Myocyte (in vitro differentiated cells): ENCODE results near the gene CHPT1. TPM values are rescaled to one million over a fixed set of nuclear protein-coding genes. Genes with fewer than 3 reads are reported as not detected.
A peak's percentile ranks its signal among the peaks of the same experiment; 100 is the strongest.
"Not testable (repeated sequence)": the region's sequence is repeated elsewhere in the genome, so short reads cannot be mapped to it uniquely, and the experiment has no call there.

ENCODE experiments used
- DNase-seq: peaks from one replicate; pipeline ENCODE4 v3.0.0-alpha.2; 2012; ENCODE audit warnings: low read depth
- total RNA-seq: library from RNA; depleted of rRNA; stranded (reverse); fragments of >200 nt; gene quantifications from 2 replicates; pipeline ENCODE4 v1.2.3, GENCODE V29; 2014

Gene CHPT1
- total RNA-seq, 1 donor from 2014 or later: 78.5 TPM

DNA sequence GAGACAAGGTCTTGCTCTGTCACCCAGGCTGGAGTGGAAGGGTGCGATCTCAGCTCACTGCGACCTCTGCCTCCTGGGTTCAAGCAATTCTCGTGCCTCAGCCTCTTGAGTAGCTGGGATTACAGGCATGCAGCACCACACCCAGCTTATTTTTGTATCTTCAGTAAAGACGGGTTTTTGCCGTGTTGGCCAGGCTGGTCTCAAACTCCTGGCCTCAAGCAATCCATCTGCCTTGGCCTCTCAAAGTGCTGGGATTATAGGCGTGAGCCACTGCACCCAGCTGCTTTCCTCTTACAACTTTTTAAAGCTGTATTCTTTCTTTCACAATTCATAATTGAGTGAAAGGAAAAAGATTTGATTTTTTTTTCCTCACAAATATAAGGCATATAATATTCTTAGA is 15.8 kb upstream of the CHPT1 start:
- DNase-seq: not testable (repeated sequence)

DNA sequence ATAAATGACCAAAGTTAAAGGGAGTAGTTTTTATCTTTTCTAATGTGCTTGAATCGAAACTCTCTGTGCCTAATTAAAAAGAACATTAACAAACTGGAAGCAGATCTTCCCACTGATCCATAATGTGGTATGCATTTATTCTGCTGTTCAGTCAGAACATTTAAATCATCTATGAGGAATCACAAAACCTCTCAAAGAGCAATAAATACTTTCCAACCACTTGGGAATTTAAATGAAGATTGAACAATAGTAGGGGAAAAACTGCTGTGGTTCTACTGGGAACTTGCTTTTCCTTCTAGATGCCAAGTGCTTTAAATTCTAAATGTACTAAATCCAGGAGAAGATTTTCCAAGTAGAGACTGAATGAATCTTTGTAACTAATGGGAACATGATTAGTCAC is 12.3 kb upstream of the CHPT1 start:
- DNase-seq: no peak

DNA sequence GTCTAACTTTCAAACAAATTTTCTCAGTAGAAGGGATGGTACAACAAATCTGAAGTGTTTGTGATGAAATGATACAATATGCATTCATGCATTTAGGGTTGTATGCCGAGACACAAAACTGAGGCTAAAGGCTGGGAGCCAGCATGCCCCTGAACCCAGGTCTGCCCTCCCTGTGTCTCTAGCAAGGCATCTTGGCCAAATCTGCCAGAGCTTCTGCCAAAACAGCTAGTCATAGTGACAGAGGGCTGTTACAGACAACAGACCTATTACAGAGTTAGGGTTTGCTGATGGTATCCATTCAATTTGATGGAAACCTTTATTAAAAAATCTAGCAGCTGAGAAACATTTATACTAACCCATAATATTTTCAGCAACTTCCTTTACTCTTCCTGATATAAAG is 11.3 kb upstream of the CHPT1 start:
- no peak for DNase-seq

DNA sequence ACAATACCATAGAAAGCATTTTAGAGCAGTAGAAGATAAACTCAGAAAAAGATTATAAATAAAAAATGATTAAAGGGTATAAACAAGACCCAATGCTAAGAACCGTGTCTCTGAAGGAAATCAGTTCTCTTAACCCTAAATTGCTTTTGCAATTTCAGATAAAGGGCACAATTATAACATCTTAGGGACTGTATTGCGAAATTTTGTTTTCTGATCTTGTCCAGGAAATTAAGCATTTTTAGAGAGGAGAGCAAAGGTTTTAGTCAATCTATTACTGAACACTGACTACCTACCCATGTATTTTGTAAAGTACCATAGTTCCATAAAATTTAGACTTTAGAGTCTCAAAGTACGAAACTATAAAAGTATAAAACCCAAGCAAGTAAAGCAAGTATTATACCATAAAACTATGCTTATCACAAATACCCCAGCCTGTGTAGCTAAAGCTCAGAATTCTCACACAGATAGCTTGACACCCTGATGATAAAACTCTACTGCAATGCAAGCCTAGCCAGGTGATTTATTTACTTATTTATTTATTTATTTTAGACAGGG is 6.8 kb upstream of the CHPT1 start:
- DNase-seq: no peak

DNA sequence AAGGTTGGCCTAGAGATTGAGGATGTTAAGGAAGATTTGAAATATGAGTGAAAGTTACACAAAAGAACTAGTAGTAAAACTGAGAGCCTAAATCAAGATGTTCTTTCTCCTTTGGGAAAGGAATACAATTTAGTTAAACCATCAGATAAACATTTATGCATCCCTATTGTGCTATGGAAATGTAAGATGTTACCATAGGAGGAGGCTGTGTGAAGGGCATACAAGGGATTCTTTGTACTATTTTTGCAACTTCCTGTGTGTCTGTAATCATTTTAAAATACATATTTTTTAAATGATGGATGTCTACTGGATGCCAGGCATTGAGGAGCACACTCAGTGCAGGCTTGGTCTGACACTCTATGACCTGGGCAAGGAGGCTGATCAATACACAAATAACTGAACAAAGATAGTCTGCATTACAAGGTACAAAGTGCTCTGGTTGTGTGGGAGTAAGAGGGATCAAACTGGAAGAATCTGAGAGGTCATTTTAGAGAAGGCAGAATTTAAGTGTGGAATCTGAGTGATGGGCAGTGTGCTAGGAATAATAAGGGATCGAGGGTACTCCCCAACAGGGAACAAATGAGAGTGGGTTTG is 5.8 kb upstream of the CHPT1 start:
- DNase-seq: no peak

DNA sequence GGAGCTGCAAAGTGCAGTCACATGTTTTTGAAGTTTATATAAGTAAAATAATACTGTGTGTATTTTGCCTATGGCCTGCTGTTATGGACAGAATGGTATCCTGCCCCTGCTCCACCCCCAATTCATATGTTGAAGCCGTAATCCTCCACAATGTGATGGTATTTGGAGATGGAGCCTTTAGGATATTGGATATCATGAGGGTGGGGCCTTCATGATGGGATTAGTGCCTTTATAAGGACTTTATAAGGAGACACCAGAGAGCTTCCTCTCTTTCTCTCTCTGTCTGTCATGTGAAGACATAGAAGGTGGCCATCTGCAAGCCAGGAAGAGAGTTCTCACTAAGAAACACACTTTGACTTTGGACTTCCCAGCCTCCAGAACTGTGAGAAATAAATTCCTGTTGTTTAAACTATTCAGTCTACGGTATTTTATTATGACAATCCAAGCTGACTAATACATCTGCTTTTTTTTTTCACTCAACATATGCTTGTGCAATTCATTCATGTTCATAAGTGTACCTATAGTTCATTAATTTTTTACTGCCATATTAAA is 3.1 kb upstream of the CHPT1 start:
- no peak for DNase-seq

DNA sequence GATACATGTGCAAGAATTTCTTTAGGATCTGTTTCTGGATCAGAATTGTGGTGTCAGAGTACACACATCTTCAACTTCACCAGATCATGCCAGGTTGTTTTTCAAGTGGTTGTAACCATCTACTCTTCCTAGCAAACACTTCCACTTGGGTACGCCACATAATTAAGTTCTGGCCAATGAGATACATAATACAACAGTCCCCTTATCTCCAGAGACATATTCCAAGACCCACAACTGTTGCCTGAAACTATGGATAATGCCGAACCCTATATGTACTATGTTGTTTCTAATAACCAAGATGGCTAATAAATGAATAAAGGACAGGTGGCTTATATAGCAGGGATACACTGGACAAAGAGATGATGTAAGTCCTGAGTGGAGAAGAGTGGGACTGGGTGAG is 2.5 kb upstream of the CHPT1 start:
- no peak for DNase-seq

DNA sequence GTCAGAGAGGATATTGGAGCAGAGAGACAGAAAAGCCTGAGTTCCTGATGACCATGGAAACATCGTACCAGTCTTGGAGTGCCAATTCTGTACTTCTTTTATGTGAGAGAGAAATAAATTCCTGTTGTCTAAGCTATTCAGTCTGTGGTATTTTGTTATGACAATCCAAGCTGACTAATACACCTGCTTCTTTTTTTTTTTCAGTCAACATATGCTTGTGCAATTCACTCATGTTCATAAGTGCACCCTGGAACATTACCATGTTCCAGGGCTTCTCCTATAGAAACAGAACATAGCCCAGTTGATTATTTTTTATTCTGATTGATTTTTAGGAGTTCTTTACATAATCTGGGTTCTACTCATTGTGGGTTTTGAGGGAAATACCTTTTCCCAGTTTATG is 1.7 kb upstream of the CHPT1 start:
- no peak for DNase-seq

DNA sequence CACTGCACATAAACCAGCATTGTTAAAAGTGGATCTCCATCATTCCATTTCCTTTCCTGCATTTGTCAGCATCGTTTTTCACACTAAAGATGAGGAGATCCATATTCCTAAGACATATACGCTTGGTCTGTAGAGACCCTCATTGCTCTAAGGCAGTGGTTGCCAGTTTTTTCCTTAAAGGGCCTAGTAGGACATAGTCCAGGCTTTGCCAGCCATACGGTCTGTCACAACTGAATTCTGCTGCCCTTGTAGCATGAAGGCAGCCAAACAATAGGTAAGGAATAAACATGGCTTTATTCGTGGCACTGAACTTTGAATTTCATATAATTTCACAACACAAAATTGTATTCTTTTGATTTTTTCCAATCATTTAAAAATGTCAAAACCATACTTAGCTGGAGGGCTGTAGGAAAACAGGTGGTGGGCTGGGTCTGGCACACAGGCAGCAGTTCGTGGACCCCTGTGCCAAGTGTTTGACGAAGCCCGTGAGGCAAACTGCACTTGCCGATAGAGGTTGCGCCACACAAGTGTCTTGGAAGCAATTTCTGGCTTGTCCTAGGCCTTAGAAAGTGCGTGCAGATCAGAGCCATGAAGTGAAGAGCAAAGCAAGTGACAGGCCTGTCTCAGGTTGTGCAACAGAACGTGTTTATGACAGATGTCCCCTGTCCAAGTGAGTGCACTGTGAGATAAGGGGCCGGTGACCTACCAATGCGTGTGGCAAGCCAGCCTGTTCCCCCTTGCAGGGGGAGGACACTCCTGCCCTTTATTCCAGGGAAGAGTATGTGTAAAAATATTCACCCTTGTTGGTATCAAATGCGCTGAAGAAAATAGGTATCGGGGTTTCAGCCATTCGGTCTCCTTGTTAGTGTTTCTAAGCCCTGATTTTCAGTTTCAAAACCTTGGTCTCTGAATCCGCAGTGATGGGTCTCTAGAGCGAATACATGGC is 916 bp upstream of the CHPT1 start:
- DNase-seq: no peak

DNA sequence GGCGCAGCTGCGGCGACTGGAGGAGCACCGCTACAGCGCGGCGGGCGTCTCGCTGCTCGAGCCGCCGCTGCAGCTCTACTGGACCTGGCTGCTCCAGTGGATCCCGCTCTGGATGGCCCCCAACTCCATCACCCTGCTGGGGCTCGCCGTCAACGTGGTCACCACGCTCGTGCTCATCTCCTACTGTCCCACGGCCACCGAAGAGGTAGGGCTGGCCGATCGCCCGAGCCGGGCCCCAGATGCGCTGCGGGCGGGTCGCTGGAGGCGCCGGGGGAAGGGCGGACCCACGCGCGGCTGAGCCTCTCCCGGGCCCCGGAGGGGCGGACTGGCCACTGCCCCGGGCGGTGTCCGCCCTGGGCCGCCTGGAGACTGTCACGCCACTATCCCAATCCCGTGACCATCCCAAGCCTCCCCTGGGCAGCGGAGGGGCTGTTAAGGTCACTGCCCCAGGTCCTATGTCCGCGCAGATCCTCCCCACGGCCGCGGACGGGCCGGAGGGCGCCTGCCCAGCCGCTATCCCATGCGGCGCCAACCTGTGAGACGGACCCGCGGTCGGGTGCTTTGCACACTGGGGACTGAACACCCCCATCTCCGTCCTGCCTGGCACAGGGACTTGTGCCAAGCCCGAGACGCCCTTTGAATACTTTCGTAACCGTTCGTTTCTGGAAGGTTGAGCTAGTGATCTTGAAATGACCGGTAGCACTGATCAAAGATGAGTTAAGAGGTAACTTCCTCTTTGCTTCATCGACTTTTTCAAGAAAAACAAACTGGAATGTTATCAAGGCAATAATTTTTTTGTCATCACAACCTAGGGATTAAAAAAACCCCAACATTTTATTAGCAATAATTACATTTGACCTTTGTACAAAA is 725 bp downstream of the CHPT1 start:
- peak; percentile 56 for DNase-seq

DNA sequence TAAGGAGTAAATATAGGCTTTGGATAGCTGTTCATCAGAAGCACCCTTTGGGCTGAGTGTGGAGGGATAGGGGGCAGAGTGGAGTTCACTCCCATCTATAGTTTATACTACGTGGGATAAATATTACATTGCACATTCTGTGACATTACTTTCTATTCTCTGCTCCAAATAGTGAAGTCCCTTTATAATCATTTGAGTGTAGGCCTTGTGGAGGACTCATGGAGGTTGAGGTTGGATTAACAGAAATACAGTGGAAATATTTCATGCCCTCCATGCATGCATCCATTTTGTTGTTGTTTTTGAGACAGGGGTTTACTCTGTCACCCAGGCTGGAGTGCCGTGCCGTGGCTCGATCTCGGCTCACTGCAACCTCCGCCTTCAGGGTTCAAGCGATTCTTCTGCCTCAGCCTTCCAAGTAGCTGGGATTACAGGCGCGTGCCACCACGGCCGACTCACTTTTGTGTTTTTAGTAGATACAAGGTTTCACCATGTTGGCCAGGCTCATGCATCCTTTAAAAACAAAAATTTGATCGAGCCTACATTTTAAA is 1.4 kb downstream of the CHPT1 start:
- DNase-seq: peak; percentile 18

DNA sequence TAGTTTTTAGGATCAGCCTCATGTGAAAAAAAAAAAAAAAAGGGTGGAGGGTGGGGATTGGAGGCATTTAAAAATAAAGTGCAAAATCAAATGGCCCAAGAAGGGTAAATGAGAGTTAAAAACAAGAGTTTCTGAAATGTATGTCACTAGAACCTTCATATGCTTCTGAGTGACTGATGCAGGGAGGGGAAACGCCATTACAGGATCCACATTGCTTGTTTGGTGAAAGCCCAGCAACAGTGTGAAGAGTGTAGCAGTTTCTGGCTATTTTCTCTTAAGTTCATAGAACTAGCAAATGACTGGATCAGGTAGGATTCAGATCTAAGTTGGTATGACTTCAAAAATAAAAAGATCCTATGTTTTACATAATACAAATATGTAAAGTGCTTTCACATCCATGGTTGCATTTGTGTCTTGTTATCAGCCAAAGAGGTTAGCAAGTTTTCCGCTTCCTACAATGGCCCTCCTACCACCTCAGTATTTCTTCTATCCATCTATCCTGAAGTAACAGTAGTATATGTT is 2.9 kb downstream of the CHPT1 start:
- no peak for DNase-seq

DNA sequence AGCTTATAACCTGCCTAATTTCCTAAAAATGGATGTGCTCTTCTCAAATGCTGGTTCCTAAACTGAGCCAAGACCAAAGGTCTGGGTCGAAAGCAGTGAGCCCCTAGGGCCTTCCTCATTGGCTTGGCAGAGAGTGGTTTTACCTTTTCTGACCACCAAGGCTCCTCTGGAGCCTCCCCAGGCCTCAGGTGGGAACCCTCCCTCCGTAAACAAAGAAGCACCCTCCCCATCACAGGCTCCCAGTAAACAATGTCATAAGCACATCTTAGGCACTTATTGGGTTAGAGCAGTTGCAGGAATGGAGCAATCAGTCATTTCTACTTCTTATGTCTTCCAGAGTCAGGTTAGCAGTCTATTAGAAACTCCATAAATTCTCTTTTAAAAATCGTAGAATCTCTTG is 6.0 kb downstream of the CHPT1 start:
- DNase-seq: no peak

DNA sequence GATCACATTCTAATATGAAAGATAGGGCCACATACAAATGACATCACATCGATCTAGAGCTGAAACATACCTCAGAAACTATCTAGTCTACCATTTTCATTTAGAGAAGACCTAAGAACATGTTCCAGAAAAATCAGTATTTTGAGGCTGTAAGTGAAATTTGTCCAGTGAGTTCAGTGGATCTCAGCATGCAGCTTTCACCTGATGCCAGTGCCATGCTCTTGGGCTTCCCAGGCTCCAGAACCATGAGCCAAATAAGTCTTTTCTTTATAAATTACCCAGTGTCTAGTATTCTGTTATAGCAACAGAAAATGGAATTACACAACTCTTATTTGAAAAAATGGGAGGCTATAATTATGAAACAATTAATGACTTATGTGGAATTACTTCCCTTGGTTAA is 9.0 kb downstream of the CHPT1 start:
- no peak for DNase-seq

DNA sequence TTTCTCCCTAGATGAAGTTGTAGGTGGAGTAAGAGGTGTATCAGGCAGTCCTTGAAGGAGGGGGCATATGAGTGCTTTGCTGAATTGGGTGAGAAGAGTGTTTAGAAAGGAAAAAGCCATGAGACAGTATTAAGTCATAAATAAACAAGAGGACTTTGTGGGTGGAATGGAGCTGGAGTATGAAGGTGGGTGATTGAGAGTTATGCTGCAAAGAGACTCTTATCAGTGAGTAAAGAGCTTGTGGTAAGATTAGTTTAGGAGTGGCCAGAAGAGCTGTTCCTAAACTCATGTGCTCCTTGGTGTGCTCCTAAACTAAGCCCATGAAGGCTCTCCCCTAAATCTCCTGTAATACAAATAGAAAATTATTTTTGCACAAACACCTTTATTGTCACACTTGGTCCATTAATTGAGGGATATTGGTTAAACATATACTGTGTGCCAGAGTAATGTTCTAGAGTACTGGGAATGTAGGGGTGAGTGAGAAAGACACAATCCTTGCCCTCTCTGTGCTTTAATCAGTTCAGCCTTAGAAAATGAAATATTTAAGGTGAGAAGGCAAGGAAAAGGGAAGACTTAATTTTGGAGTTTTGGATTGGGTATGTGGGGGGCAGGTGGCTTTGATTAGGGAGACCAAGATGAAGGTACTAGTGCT is 9.8 kb downstream of the CHPT1 start:
- DNase-seq: no peak

DNA sequence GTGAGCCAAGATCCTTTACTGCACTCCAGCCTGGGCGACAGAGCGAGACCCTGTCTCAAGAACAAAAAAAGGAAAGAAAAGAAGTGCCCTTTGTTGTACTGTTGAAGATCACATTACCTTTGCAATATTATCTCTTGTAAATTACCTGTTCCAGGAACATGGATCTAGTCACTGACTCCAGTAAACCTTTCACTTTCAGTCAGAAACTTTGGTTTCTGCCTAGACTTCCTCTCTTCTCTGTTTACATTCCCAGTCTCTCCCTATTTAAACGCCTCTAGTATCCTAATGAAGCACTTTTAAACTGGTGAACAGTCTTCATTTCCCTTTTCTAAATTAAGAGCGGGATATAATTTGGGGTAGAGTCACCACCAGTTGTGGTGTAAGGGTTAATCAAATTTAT is 12.8 kb downstream of the CHPT1 start:
- DNase-seq: no peak

DNA sequence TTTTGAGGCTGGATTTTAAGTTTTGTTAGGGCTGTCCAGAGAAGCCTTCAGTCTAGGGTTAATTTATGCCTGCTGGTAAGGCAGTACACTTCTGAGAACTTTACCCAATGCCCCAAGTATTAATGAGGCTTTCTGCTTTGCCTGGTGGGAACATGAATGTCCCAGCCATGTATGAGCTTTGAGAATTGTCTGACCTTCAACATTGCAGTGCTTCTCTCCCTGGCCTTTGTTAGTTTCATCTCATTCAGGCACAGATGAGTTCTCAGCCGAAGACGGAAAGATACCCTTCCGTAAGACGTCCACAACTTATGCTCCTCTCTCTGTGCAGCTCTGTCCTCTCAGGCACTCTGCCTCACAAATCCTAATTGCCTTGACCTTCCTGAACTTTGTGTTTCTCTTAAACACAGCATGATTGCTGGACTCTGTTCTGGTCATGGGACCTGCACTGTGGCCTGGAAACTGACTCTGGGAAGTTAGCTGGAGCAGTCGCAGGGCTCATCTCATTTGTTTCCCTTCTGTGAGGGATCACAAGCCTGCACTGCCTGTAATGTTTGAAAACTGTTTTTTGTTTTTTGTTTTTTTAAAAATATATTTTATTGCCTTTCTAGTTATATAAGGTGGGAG is 15.7 kb downstream of the CHPT1 start:
- DNase-seq: no peak

DNA sequence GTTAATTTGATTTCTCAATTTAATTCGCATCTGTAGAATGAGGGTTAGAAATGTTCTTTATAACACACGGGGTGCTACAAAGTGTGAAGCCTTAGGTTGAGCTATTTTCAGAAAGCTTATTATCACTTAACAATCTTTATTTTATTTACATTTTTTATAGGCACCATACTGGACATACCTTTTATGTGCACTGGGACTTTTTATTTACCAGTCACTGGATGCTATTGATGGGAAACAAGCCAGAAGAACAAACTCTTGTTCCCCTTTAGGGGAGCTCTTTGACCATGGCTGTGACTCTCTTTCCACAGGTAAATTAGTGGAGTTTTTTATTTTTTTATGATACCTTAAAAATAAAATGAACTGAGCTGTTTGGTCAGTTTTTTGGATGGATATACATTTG is 16.5 kb downstream of the CHPT1 start:
- no peak for DNase-seq

DNA sequence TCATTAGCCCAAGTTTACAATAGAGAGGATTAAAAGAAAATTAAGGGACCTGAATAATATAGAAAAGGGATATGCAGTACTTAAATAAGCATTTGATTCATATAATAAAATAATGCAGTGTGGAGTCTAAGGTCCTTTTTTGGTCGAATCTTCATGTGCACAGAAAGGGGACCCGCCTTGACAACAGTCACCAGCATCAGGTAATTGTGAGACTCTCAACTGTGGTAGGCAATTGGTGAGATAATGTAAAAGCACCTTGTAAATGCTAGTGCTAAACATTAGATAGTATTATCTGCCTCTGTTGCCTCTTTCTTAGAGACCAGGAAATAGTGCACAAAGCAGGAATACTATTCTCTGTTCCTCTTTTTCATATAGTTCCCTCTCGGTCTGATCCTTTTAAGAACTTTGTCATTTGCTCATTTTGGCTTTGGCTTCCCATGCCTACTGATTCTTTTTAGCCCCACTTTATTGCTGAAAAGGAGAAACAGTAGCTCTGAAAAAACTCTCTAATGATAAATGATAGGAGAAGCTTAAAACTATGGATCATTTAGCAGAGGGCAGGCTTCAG is 17.5 kb downstream of the CHPT1 start:
- DNase-seq: no peak
